Prostate gland (tissue), 2 donors: Measurements from ENCODE around the gene KLF11. TPM values are rescaled to one million over a fixed set of nuclear protein-coding genes. Genes with fewer than 3 reads are reported as not detected.

Experiments used
- DNase-seq: peaks from one replicate; pipeline ENCODE4 v3.0.0-alpha.2; 2019; ENCODE audit warnings: low spot score
- H3K27ac ChIP-seq, 2 donors: fragments of 200-600 bp; sonication (generic); 2 replicates each; pipeline ENCODE4 v1.5.1; 2017 to 2019
- H3K27me3 ChIP-seq: fragments of 200-600 bp; sonication (generic); replicated peaks from 2 replicates; pipeline ENCODE4 v1.5.1; 2019; ENCODE audit not compliant: insufficient read depth
- H3K36me3 ChIP-seq, 2 donors: fragments of 200-600 bp; sonication (generic); 1 replicate in 1 of 2; 2 replicates in 1 of 2; pipeline versions ENCODE4 v1.5.1 to v1.8.1; 2017 to 2019
- H3K4me1 ChIP-seq: fragments of 200-600 bp; sonication (generic); replicated peaks from 2 replicates; pipeline ENCODE4 v1.5.1; 2019
- H3K4me3 ChIP-seq, 2 donors: fragments of 200-600 bp; sonication (generic); 2 replicates each; pipeline ENCODE4 v1.5.1; 2017 to 2019
- H3K9me3 ChIP-seq: fragments of 200-600 bp; sonication (generic); 2 replicates; pipeline ENCODE4 v1.5.1; 2017
- POLR2A ChIP-seq: fragments of 450-650 bp; IDR thresholded peaks from one replicate; pipeline ENCODE4 v1.6.1; 2016; ENCODE audit warnings: antibody characterized with exemption, mild to moderate bottlenecking
- POLR2AphosphoS5 ChIP-seq: sonication (generic); formaldehyde crosslinking; IDR thresholded peaks from one replicate; pipeline ENCODE4 v1.6.1; 2017; ENCODE audit warnings: antibody characterized with exemption
- WGBS: methylation state at CpG from one replicate; pipeline ENCODE4 v1.1.5; 2018; 5-methylcytosine and 5-hydroxymethylcytosine counted together
- intact Hi-C: fragments of 100-400 bp; cut with DNase I; formaldehyde crosslinking; loops from one replicate; pipeline ENCODE4 v1.14.2; 2022
- total RNA-seq, 2 donors: library from RNA; depleted of rRNA; stranded (reverse); fragments of >200 nt; gene quantifications; one replicate each; pipeline ENCODE4 v1.1.0, GENCODE V29; 2016
- TF ChIP-seq, protein P1 (sequence below), 4 experiments: fragments of 200-600 bp in 2 of 4; fragments of 450-650 bp in 2 of 4; sonication (generic) in 2 of 4; IDR thresholded peaks; 1 replicate in 3 of 4; 2 replicates in 1 of 4; pipeline ENCODE4 v1.5.1; 2016 to 2019; ENCODE audit warnings: antibody characterized with exemption in 4 of 4, mild to moderate bottlenecking in 2 of 4, moderate library complexity in 2 of 4

KLF11 gene
- total RNA-seq, 2 donors from 2014 or later = 4.3 to 37.9 TPM

DNA sequence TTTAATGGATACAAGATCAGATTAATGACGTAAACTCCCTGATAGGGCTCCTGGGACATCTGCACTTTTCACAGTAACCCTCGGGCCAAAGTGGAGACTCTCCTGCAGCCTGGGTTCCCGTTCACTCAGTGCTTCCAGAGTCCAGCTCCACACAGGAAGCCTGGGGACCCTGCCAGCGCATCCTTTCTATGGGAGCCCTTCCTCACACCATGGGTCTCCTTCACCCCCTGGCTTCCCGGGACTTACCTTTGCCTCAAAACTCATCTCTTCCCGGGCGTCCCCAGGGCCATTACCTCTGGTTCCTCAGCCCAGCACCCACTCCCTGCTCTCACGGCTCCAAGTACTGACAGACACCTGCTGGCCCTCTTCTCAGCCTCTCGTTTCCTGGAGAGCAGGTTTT is 40.7 kb upstream of the KLF11 start:
- no peak overlapping the region for H3K27ac ChIP-seq
- no peaks in the 10 kb centered on the region for H3K36me3 ChIP-seq
- no peaks in the 10 kb centered on the region for H3K9me3 ChIP-seq
- 85% methylated on average over 9 of the region's 9 CpGs for WGBS
- H3K4me1 ChIP-seq = no peaks in the 10 kb centered on the region
- no peak overlapping the region for H3K4me3 ChIP-seq
- no peak for DNase-seq
- no peak for TF ChIP-seq POLR2A
- TF ChIP-seq POLR2AphosphoS5 = no peak
- TF ChIP-seq, protein P1, sequence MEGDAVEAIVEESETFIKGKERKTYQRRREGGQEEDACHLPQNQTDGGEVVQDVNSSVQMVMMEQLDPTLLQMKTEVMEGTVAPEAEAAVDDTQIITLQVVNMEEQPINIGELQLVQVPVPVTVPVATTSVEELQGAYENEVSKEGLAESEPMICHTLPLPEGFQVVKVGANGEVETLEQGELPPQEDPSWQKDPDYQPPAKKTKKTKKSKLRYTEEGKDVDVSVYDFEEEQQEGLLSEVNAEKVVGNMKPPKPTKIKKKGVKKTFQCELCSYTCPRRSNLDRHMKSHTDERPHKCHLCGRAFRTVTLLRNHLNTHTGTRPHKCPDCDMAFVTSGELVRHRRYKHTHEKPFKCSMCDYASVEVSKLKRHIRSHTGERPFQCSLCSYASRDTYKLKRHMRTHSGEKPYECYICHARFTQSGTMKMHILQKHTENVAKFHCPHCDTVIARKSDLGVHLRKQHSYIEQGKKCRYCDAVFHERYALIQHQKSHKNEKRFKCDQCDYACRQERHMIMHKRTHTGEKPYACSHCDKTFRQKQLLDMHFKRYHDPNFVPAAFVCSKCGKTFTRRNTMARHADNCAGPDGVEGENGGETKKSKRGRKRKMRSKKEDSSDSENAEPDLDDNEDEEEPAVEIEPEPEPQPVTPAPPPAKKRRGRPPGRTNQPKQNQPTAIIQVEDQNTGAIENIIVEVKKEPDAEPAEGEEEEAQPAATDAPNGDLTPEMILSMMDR (IDR thresholded peaks at IDR 0.05) = no peak
- no peaks in the 10 kb centered on the region for H3K27me3 ChIP-seq
- intact Hi-C loops = no loop called here

DNA sequence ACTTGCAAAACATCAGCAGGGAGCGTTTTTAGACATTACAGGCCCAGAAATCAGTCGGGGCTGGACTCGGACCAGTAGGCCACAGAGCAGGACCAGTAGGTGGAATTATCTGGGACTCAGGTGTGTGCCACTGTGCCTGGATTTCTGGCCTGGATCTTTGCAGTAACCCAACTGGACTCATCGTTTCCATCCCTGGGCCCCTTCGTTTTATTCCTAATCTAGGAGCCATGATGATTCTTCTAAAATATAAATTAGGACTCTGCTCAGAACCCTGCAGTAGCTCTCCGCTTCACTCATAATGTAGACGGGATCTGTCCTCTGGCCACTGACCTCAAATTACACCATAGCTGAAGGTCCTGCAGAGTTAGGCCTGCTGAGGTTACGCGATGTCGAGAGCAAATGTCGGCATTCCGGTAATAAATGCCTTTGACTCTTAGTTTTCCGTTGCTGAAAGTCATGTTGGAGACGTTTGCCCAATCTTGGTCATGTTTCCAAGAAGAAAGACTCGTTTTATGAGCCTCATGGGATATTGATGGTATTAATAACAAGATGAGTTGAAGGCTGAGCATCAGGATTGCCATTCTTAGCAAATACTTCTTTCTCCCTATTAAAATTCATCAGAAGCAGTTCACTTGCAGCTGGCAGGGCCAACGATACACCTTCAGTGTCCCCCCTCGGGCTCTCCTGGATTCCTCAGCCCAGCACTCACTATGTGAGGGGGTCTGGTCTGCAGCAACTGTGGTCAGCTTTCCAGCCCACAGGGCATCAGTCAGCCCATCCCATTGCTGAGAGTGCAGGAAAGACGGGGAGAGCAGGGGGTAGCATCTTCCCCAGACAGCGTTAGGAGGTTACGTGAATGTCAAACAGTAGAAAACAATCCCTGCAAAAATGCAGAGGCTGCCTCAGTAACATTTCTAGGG is 39.9 kb upstream of the KLF11 start:
- no peak overlapping the region for H3K4me3 ChIP-seq
- H3K9me3 ChIP-seq = no peaks in the 10 kb centered on the region
- intact Hi-C loops = no loop called here
- H3K36me3 ChIP-seq = no peaks in the 10 kb centered on the region
- DNase-seq = no peak
- TF ChIP-seq POLR2AphosphoS5 (no peak), POLR2A (no peak)
- TF ChIP-seq, protein P1 (IDR thresholded peaks at IDR 0.05) = no peak
- WGBS = 86% methylated on average over 20 of the region's 20 CpGs
- no peak overlapping the region for H3K27ac ChIP-seq
- H3K4me1 ChIP-seq = no peaks in the 10 kb centered on the region
- no peaks in the 10 kb centered on the region for H3K27me3 ChIP-seq

DNA sequence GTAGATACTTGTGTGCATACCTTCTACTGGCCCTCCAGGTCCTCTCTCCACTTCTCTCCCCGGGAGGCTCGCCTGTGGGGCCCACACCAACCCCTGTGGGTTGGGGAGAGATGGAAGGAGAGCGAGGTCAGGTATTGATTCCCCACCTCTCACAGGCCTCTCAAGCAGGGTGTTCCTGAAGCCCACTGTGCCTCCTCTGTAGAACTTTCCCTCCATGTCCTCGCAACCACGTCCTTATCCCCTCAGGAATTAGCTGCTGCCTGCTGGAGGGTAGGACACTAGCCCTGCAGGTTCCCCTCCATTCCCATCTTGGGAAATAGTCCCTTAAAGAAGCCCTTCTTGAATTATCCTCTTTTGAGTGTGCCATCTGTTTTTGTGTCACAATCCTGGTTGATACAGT is 38.9 kb upstream of the KLF11 start:
- Histone ChIP-seq H3K36me3 (no peaks in the 10 kb centered on the region), H3K27ac (no peak overlapping the region), H3K9me3 (no peaks in the 10 kb centered on the region), H3K27me3 (no peaks in the 10 kb centered on the region), H3K4me1 (no peaks in the 10 kb centered on the region), H3K4me3 (no peak overlapping the region)
- TF ChIP-seq POLR2AphosphoS5 (no peak), POLR2A (no peak)
- TF ChIP-seq, protein P1 (IDR thresholded peaks at IDR 0.05) = no peak
- intact Hi-C loops = no loop called here
- DNase-seq = no peak
- WGBS = 85% methylated on average over 5 of the region's 5 CpGs

DNA sequence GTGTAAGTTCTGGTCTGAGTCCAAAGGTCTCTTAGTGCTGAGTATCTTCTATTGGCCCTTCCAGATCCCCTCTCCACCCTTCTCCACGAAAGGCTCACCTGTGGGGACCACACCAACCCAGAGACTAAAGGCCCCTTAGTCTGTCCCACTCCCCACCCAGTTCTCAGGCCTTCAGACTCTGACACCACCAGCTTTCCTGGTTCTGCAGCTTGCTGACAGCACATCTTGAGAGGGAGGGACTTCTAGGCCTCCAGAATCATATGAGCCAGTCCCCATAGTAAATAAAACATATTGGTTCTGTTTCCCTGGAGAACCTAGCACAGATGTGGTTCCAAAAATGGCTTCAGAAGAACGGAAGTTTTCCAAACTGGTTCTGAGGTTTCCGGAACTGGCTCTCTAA is 38.5 kb upstream of the KLF11 start:
- TF ChIP-seq, protein P1 (IDR thresholded peaks at IDR 0.05) = no peak
- TF ChIP-seq POLR2AphosphoS5 (no peak), POLR2A (no peak)
- intact Hi-C loops = no loop called here
- Histone ChIP-seq H3K9me3 (no peaks in the 10 kb centered on the region), H3K27ac (no peak overlapping the region), H3K4me1 (no peaks in the 10 kb centered on the region), H3K4me3 (no peak overlapping the region), H3K27me3 (no peaks in the 10 kb centered on the region), H3K36me3 (no peaks in the 10 kb centered on the region)
- WGBS = 92% methylated on average over 3 of the region's 3 CpGs
- DNase-seq = no peak
